Activated naive CD4-positive, alpha-beta T cell treated with anti-CD3 and anti-CD28 coated beads for 36 hours (primary cell): ENCODE results near the gene KCNK7. TPM values are rescaled to one million over a fixed set of nuclear protein-coding genes. Genes with fewer than 3 reads are reported as not detected.

Source experiments
- CTCF ChIA-PET: fragments of 350-600 bp; sonication (Branson Sonifier 250); formaldehyde crosslinking; loops from one replicate; lab custom pipeline; 2021; ENCODE audit warnings: antibody characterized with exemption; lab: Charles Lee
- DNase-seq: peaks from one replicate; pipeline ENCODE4 v3.0.0-alpha.2; 2020
- H3K27ac Mint-ChIP-seq: one replicate; pipeline ENCODE4 v1.8.0; 2021; ENCODE audit warnings: mild to moderate bottlenecking, mixed read lengths
- H3K27me3 Mint-ChIP-seq: one replicate; pipeline ENCODE4 v1.8.0; 2021; ENCODE audit warnings: low read depth, mixed read lengths
- H3K36me3 Mint-ChIP-seq: one replicate; pipeline ENCODE4 v1.8.0; 2021; ENCODE audit warnings: low read depth, mixed read lengths
- H3K4me1 Mint-ChIP-seq: one replicate; pipeline ENCODE4 v1.8.0; 2021; ENCODE audit warnings: low read depth, mixed read lengths
- H3K4me3 Mint-ChIP-seq: one replicate; pipeline ENCODE4 v1.8.0; 2021; ENCODE audit warnings: mild to moderate bottlenecking, moderate library complexity, mixed read lengths
- H3K9me3 Mint-ChIP-seq: one replicate; pipeline ENCODE4 v1.8.0; 2021; ENCODE audit warnings: mixed read lengths
- intact Hi-C: fragments of 100-400 bp; cut with micrococcal nuclease; formaldehyde crosslinking; loops from one replicate; pipeline ENCODE4 v1.15.1; 2023
- total RNA-seq, 2 experiments: library from RNA; stranded (reverse); gene quantifications; one replicate each; pipeline ENCODE4 v1.2.3, GENCODE V29; 2021

The KCNK7 gene
- total RNA-seq, 2 experiments from 2014 or later = 0.35 TPM; not detected in 1

- H3K27ac Mint-ChIP-seq = peak overlapping the region; percentile 91
- peaks cover 36% of the 10 kb centered on the region for H3K4me1 Mint-ChIP-seq
- no peak for DNase-seq
- no peaks in the 10 kb centered on the region for H3K9me3 Mint-ChIP-seq
- intact Hi-C loops = no loop called here
- peaks cover 21% of the 10 kb centered on the region for H3K36me3 Mint-ChIP-seq
- peak overlapping the region; percentile 52 for H3K4me3 Mint-ChIP-seq
- CTCF ChIA-PET = no interaction called here
- no peaks in the 10 kb centered on the region for H3K27me3 Mint-ChIP-seq
Observed at GRCh38 chr11:65636108-65637031, 40.8 kb upstream of the KCNK7 start.

GRCh38 chr11:65634905-65635731, 39.5 kb upstream of the KCNK7 start:
- Mint-ChIP-seq H3K9me3 (no peaks in the 10 kb centered on the region), H3K36me3 (peaks cover 20% of the 10 kb centered on the region), H3K27me3 (no peaks in the 10 kb centered on the region), H3K4me1 (peaks cover 28% of the 10 kb centered on the region), H3K27ac (no peak overlapping the region), H3K4me3 (no peak overlapping the region)
- no peak for DNase-seq
- CTCF ChIA-PET = no interaction called here
- intact Hi-C loops = no loop called here

GRCh38 chr11:65634440-65634839, 38.8 kb upstream of the KCNK7 start:
- Mint-ChIP-seq H3K36me3 (peaks cover 16% of the 10 kb centered on the region), H3K27ac (peak overlapping the region; percentile 53), H3K4me1 (peaks cover 21% of the 10 kb centered on the region), H3K9me3 (no peaks in the 10 kb centered on the region), H3K27me3 (no peaks in the 10 kb centered on the region), H3K4me3 (no peak overlapping the region)
- intact Hi-C loops = no loop called here
- DNase-seq = no peak
- CTCF ChIA-PET = no interaction called here

- Mint-ChIP-seq H3K9me3 (no peaks in the 10 kb centered on the region), H3K27ac (peak overlapping the region; percentile 53), H3K27me3 (no peaks in the 10 kb centered on the region), H3K4me1 (peaks cover 19% of the 10 kb centered on the region), H3K4me3 (no peak overlapping the region), H3K36me3 (peaks cover 16% of the 10 kb centered on the region)
- intact Hi-C loops = no loop called here
- CTCF ChIA-PET = no interaction called here
- DNase-seq = no peak
Observed at GRCh38 chr11:65634109-65634436, 38.5 kb upstream of the KCNK7 start.

- peaks cover 11% of the 10 kb centered on the region for H3K36me3 Mint-ChIP-seq
- intact Hi-C loops = no loop called here
- H3K4me1 Mint-ChIP-seq = peaks cover 14% of the 10 kb centered on the region
- peak overlapping the region; percentile 75 for H3K27ac Mint-ChIP-seq
- no peak overlapping the region for H3K4me3 Mint-ChIP-seq
- H3K27me3 Mint-ChIP-seq = no peaks in the 10 kb centered on the region
- CTCF ChIA-PET = no interaction called here
- no peak for DNase-seq
- no peaks in the 10 kb centered on the region for H3K9me3 Mint-ChIP-seq
Observed at GRCh38 chr11:65633390-65634108, 37.9 kb upstream of the KCNK7 start.

- Mint-ChIP-seq H3K27ac (no peak overlapping the region), H3K4me3 (no peak overlapping the region), H3K4me1 (peaks cover 9% of the 10 kb centered on the region), H3K27me3 (no peaks in the 10 kb centered on the region), H3K9me3 (no peaks in the 10 kb centered on the region), H3K36me3 (peaks cover 10% of the 10 kb centered on the region)
- intact Hi-C loops = no loop called here
- DNase-seq = no peak
- CTCF ChIA-PET = no interaction called here
Observed at GRCh38 chr11:65630215-65630614, 34.6 kb upstream of the KCNK7 start.

GRCh38 chr11:65629579-65629978, 34.0 kb upstream of the KCNK7 start:
- H3K4me3 Mint-ChIP-seq = no peak overlapping the region
- DNase-seq = no peak
- CTCF ChIA-PET = no interaction called here
- intact Hi-C loops = no loop called here
- no peaks in the 10 kb centered on the region for H3K27me3 Mint-ChIP-seq
- H3K27ac Mint-ChIP-seq = no peak overlapping the region
- peaks cover 10% of the 10 kb centered on the region for H3K36me3 Mint-ChIP-seq
- no peaks in the 10 kb centered on the region for H3K9me3 Mint-ChIP-seq
- H3K4me1 Mint-ChIP-seq = peaks cover 12% of the 10 kb centered on the region

GRCh38 chr11:65627202-65627601, 31.6 kb upstream of the KCNK7 start:
- no peaks in the 10 kb centered on the region for H3K9me3 Mint-ChIP-seq
- no peak for DNase-seq
- no peaks in the 10 kb centered on the region for H3K27me3 Mint-ChIP-seq
- peaks cover 16% of the 10 kb centered on the region for H3K36me3 Mint-ChIP-seq
- intact Hi-C loops = loop anchor here (2.0 kb wide), 1 partner anchor 80 kb away; no protein-coding TSS in a partner anchor
- H3K4me1 Mint-ChIP-seq = peaks cover 7% of the 10 kb centered on the region
- no peak overlapping the region for H3K4me3 Mint-ChIP-seq
- CTCF ChIA-PET = interaction anchor here (0.9 to 1.8 kb wide), 4 partner anchors 11 to 82 kb away, joined by 3 to 6 read pairs (median 4); partner anchors contain the start of gene SIPA1
- peak overlapping the region; percentile 69 for H3K27ac Mint-ChIP-seq

- Mint-ChIP-seq H3K4me3 (no peak overlapping the region), H3K27ac (no peak overlapping the region), H3K9me3 (no peaks in the 10 kb centered on the region), H3K4me1 (peaks cover 9% of the 10 kb centered on the region), H3K27me3 (no peaks in the 10 kb centered on the region), H3K36me3 (peaks cover 22% of the 10 kb centered on the region)
- CTCF ChIA-PET = interaction anchor here (1.0 to 2.1 kb wide), 10 partner anchors 9 to 146 kb away, joined by 3 to 6 read pairs (median 3); partner anchors contain the start of gene SIPA1
- DNase-seq = peak; percentile 63
- intact Hi-C loops = loop anchor here (2.0 kb wide), 1 partner anchor 81 kb away; no protein-coding TSS in a partner anchor
Observed at GRCh38 chr11:65625628-65626342, 30.2 kb upstream of the KCNK7 start.

- Mint-ChIP-seq H3K36me3 (peaks cover 18% of the 10 kb centered on the region), H3K27ac (no peak overlapping the region), H3K4me1 (peaks cover 9% of the 10 kb centered on the region), H3K9me3 (no peaks in the 10 kb centered on the region), H3K4me3 (no peak overlapping the region), H3K27me3 (no peaks in the 10 kb centered on the region)
- DNase-seq = no peak
- CTCF ChIA-PET = interaction anchor here (1.0 to 2.1 kb wide), 8 partner anchors 8 to 146 kb away, joined by 3 to 6 read pairs (median 3); partner anchors contain the start of gene SIPA1
- intact Hi-C loops = no loop called here
Observed at GRCh38 chr11:65624931-65625627, 29.5 kb upstream of the KCNK7 start.
